Testis (tissue), 2 donors: ENCODE data around the gene PNPLA4.

Experiments used
- CTCF ChIP-seq, 3 experiments: fragments of 450-650 bp in 2 of 3; fragments of 200-600 bp in 1 of 3; sonication (generic) in 1 of 3; IDR thresholded peaks; one replicate each; pipeline ENCODE4 v1.5.1; 2016 to 2019; ENCODE audit warnings: antibody characterized with exemption in 3 of 3, mild to moderate bottlenecking in 2 of 3, moderate library complexity in 1 of 3
- POLR2A ChIP-seq: fragments of 450-650 bp; IDR thresholded peaks from one replicate; pipeline ENCODE4 v1.6.1; 2017; ENCODE audit warnings: antibody characterized with exemption, mild to moderate bottlenecking, moderate library complexity

GRCh38 chrX:7904562-7904961 lies 22.7 kb downstream of the PNPLA4 start:
- no peak for TF ChIP-seq CTCF (IDR thresholded peaks at IDR 0.05)
- no peak for TF ChIP-seq POLR2A
